ENCODE data around the gene ACOT8. TPM values are rescaled to one million over a fixed set of nuclear protein-coding genes. Genes with fewer than 3 reads are reported as not detected.

ACOT8 gene
- total and polyA plus RNA-seq, 9 of the 15 experiments (the other 6 are each of a cell fraction or from before 2014, with no cell fraction given) = 8.2 to 46.7 (median 20.7) TPM

DNA sequence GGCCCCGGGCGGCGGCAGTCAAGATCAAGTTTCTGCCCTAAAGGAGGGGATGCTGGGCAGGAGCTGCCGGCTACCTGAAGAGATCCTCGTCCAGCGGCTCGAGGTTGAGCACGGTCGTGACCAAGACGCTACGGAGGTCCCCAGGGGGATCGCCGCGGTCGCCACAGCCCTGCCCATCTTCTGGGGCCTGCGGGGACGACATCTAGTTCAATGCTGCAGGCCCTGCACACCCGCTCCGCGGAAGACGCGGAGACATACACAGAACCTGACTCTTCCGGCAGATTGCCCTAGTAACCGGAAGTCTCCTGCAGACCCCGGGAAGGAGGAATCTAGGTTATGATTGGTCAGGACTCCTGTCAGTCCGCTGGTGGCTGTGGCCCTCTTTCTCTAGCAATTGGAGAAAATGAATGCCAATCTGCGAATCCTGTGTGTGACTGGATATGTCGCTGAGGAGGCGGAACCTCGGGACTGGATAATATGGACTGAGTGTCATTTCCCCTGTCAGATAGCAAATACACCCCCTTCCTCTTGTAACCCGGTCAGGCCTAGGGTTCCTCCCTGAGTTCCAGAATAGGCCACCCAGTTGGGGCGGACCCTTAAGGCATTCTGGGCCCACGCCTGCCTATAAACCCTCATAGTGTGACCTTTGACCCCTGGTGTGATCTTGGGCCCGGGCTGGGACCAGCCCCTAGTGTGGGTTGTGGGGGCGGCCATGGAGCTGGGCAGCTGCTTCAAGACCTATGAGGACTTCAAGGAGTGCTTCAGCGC lies at the start of gene ACOT8, which contains the start of gene ZSWIM3 (continued):
- TF ChIP-seq NR2F6 (CRISPR knock-in tag; IDR thresholded peaks at IDR 0.05) = peak; percentile 94
- peak; percentile 97 for TF ChIP-seq NR2C1 (IDR thresholded peaks at IDR 0.05)
- TF ChIP-seq NR2C1 (tag; IDR thresholded peaks at IDR 0.05) = peak; percentile 98
- no peak for TF ChIP-seq ZNF589 (CRISPR knock-in tag; IDR thresholded peaks at IDR 0.05; ENCODE audit: low read depth)
- TF ChIP-seq, protein P1, sequence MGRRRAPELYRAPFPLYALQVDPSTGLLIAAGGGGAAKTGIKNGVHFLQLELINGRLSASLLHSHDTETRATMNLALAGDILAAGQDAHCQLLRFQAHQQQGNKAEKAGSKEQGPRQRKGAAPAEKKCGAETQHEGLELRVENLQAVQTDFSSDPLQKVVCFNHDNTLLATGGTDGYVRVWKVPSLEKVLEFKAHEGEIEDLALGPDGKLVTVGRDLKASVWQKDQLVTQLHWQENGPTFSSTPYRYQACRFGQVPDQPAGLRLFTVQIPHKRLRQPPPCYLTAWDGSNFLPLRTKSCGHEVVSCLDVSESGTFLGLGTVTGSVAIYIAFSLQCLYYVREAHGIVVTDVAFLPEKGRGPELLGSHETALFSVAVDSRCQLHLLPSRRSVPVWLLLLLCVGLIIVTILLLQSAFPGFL (CRISPR knock-in tag; IDR thresholded peaks at IDR 0.05) = no peak
- TF ChIP-seq, protein P2, sequence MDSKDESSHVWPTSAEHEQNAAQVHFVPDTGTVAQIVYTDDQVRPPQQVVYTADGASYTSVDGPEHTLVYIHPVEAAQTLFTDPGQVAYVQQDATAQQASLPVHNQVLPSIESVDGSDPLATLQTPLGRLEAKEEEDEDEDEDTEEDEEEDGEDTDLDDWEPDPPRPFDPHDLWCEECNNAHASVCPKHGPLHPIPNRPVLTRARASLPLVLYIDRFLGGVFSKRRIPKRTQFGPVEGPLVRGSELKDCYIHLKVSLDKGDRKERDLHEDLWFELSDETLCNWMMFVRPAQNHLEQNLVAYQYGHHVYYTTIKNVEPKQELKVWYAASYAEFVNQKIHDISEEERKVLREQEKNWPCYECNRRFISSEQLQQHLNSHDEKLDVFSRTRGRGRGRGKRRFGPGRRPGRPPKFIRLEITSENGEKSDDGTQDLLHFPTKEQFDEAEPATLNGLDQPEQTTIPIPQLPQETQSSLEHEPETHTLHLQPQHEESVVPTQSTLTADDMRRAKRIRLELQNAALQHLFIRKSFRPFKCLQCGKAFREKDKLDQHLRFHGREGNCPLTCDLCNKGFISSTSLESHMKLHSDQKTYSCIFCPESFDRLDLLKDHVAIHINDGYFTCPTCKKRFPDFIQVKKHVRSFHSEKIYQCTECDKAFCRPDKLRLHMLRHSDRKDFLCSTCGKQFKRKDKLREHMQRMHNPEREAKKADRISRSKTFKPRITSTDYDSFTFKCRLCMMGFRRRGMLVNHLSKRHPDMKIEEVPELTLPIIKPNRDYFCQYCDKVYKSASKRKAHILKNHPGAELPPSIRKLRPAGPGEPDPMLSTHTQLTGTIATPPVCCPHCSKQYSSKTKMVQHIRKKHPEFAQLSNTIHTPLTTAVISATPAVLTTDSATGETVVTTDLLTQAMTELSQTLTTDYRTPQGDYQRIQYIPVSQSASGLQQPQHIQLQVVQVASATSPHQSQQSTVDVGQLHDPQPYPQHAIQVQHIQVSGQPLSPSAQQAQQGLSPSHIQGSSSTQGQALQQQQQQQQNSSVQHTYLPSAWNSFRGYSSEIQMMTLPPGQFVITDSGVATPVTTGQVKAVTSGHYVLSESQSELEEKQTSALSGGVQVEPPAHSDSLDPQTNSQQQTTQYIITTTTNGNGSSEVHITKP (IDR thresholded peaks at IDR 0.05; ENCODE audit: partially characterized antibody) = no peak
- TF ChIP-seq, protein P3, sequence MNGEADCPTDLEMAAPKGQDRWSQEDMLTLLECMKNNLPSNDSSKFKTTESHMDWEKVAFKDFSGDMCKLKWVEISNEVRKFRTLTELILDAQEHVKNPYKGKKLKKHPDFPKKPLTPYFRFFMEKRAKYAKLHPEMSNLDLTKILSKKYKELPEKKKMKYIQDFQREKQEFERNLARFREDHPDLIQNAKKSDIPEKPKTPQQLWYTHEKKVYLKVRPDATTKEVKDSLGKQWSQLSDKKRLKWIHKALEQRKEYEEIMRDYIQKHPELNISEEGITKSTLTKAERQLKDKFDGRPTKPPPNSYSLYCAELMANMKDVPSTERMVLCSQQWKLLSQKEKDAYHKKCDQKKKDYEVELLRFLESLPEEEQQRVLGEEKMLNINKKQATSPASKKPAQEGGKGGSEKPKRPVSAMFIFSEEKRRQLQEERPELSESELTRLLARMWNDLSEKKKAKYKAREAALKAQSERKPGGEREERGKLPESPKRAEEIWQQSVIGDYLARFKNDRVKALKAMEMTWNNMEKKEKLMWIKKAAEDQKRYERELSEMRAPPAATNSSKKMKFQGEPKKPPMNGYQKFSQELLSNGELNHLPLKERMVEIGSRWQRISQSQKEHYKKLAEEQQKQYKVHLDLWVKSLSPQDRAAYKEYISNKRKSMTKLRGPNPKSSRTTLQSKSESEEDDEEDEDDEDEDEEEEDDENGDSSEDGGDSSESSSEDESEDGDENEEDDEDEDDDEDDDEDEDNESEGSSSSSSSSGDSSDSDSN (IDR thresholded peaks at IDR 0.05; ENCODE audit: borderline replicate concordance in 1 of 2, low read depth in 2 of 2, low read length in 2 of 2) = 0 out of 4 replicates have a peak, but pooled peaks of 1 of the 2 experiments have one; percentile 67
- peak in 2 of 3 experiments; percentile 22 to 55 for TF ChIP-seq YY1 (IDR thresholded peaks at IDR 0.05; ENCODE audit: borderline replicate concordance in 1 of 3, control insufficient read depth in 1 of 3, extremely low read depth in 1 of 3, insufficient read depth in 3 of 3, insufficient read length in 1 of 3, insufficient replicate concordance in 2 of 3, low read depth in 1 of 3, low read length in 2 of 3)
- TF ChIP-seq POLR3A (IDR thresholded peaks at IDR 0.05; ENCODE audit: borderline replicate concordance, extremely low read depth, insufficient read depth, insufficient read length) = no peak
- no peak for TF ChIP-seq TFAM (CRISPR knock-in tag; conservative IDR thresholded peaks at IDR 0.05)
- peak; percentile 43 for TF ChIP-seq HCFC1 (IDR thresholded peaks at IDR 0.05; ENCODE audit: low read depth, low read length)
- TF ChIP-seq MAZ (CRISPR knock-in tag; conservative IDR thresholded peaks at IDR 0.05 in 1 of 2, IDR thresholded peaks at IDR 0.05 in 1 of 2) = no peak; a peak in 1 of 4 replicates
- TF ChIP-seq, protein P4, sequence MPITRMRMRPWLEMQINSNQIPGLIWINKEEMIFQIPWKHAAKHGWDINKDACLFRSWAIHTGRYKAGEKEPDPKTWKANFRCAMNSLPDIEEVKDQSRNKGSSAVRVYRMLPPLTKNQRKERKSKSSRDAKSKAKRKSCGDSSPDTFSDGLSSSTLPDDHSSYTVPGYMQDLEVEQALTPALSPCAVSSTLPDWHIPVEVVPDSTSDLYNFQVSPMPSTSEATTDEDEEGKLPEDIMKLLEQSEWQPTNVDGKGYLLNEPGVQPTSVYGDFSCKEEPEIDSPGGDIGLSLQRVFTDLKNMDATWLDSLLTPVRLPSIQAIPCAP (CRISPR knock-in tag; IDR thresholded peaks at IDR 0.05; ENCODE audit: borderline replicate concordance) = no peak
- TF ChIP-seq, protein P5, sequence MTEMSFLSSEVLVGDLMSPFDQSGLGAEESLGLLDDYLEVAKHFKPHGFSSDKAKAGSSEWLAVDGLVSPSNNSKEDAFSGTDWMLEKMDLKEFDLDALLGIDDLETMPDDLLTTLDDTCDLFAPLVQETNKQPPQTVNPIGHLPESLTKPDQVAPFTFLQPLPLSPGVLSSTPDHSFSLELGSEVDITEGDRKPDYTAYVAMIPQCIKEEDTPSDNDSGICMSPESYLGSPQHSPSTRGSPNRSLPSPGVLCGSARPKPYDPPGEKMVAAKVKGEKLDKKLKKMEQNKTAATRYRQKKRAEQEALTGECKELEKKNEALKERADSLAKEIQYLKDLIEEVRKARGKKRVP (CRISPR knock-in tag; IDR thresholded peaks at IDR 0.05) = 0 out of 2 replicates have a peak, but pooled peaks have one; percentile 25
- TF ChIP-seq SP2 (IDR thresholded peaks at IDR 0.05; ENCODE audit: extremely low read depth, low read depth, low read length, poor library complexity, severe bottlenecking) = peak; percentile 98

Measured in K562 (cell line).